HCT116 (cell line): Measurements from ENCODE around the gene TRIM10. TPM values are rescaled to one million over a fixed set of nuclear protein-coding genes. Genes with fewer than 3 reads are reported as not detected.

ENCODE experiments used
- ATAC-seq: fragments of 200-7000 bp; cut with Tn5 transposase; 2 replicates; pipeline ENCODE4 v1.9.1; 2020; ENCODE audit warnings: mild to moderate bottlenecking, moderate library complexity
- BruUV-seq: library from RNA; stranded (reverse); fragments of 400-500 nt; replicated peaks from 2 replicates; lab custom pipeline; 2021; lab: Mats Ljungman, UMichigan
- CTCF ChIA-PET: fragments of 300-600 bp; sonication (Branson Sonifier 250); formaldehyde crosslinking; loops from one replicate; lab custom pipeline; 2021; ENCODE audit warnings: antibody characterized with exemption; lab: Charles Lee
- POLR2A ChIA-PET: fragments of 300-600, 350-600 bp; sonication (Branson Sonifier 250); formaldehyde crosslinking; loops from one replicate; lab custom pipeline; 2021; ENCODE audit warnings: antibody characterized with exemption; lab: Charles Lee
- RAD21 ChIA-PET, 2 experiments: fragments of 300-600 bp; sonication (Branson Sonifier 250); formaldehyde crosslinking; loops; one replicate each; lab custom pipeline; 2023; ENCODE audit warnings: low total read pairs in 2 of 2; ENCODE audit not compliant: uncharacterized antibody in 2 of 2, unreplicated experiment in 2 of 2, low non-redundant PET in 1 of 2; lab: Charles Lee
- DNase-seq: peaks from one replicate; pipeline ENCODE4 v3.0.0-alpha.2; 2010; ENCODE audit warnings: low read depth, low spot score
- H2AFZ ChIP-seq: fragments of 200-600 bp; shearing (Covaris generic), sonication (generic); 2 replicates; pipeline ENCODE4 v1.6.1; 2017; ENCODE audit warnings: low read depth, mixed run types, mixed read lengths, antibody characterized with exemption, low read length; ENCODE audit not compliant: poor library complexity, severe bottlenecking
- H3K27ac ChIP-seq: 2 replicates; pipeline ENCODE4 v1.5.1; 2012; ENCODE audit warnings: low read depth, low read length
- H3K27me3 ChIP-seq: fragments of 200-600 bp; sonication (generic); 2 replicates; pipeline ENCODE4 v1.6.1; 2016; ENCODE audit warnings: mixed run types, low read length, mixed read lengths; ENCODE audit not compliant: insufficient read depth
- H3K36me3 ChIP-seq, 2 experiments: fragments of 200-500 bp in 1 of 2; fragments of 200-600 bp in 1 of 2; sonication (Bioruptor generic) in 1 of 2; sonication (generic) in 1 of 2; 2 replicates each; pipeline versions ENCODE4 v1.5.1 to v1.6.1; 2014 to 2016; ENCODE audit warnings: low read length in 2 of 2, inconsistent platforms in 1 of 2, mixed read lengths in 1 of 2, mixed run types in 1 of 2; ENCODE audit not compliant: insufficient read depth in 2 of 2, control insufficient read depth in 1 of 2
- H3K4me1 ChIP-seq, 2 experiments: fragments of 200-600 bp in 1 of 2; sonication (generic) in 1 of 2; 2 replicates each; pipeline versions ENCODE4 v1.5.1 to v1.6.1; 2012 to 2017; ENCODE audit warnings: low read length in 2 of 2, inconsistent platforms in 1 of 2, mild to moderate bottlenecking in 1 of 2, mixed read lengths in 1 of 2, mixed run types in 1 of 2, moderate library complexity in 1 of 2; ENCODE audit not compliant: insufficient read depth in 2 of 2, control insufficient read depth in 1 of 2
- H3K4me2 ChIP-seq: fragments of 200-600 bp; sonication (generic); 2 replicates; pipeline ENCODE4 v1.6.1; 2017; ENCODE audit warnings: mixed run types, low read length, mixed read lengths
- H3K4me3 ChIP-seq, 2 experiments: fragments of 200-600 bp in 1 of 2; sonication (generic) in 1 of 2; replicated peaks in 1 of 2; 2 replicates each; pipeline ENCODE4 v1.5.1; 2011 to 2016; ENCODE audit warnings: low read length in 2 of 2, control low read depth in 1 of 2, low read depth in 1 of 2, mild to moderate bottlenecking in 1 of 2, mixed read lengths in 1 of 2, mixed run types in 1 of 2
- H3K79me2 ChIP-seq: fragments of 200-600 bp; sonication (generic); 2 replicates; pipeline ENCODE4 v1.6.1; 2017; ENCODE audit warnings: mild to moderate bottlenecking, mixed run types, low read length, moderate library complexity, mixed read lengths; ENCODE audit not compliant: insufficient read depth
- H3K9ac ChIP-seq: fragments of 200-600 bp; sonication (generic); 2 replicates; pipeline ENCODE4 v1.6.1; 2016; ENCODE audit warnings: low read length, mixed read lengths
- H3K9me2 ChIP-seq: fragments of 200-600 bp; sonication (generic), shearing (Covaris generic); 2 replicates; pipeline ENCODE4 v1.6.1; 2017; ENCODE audit warnings: mixed run types, mild to moderate bottlenecking, moderate library complexity; ENCODE audit not compliant: insufficient read depth
- H3K9me3 ChIP-seq, 2 experiments: fragments of 200-500 bp in 1 of 2; fragments of 200-600 bp in 1 of 2; sonication (Bioruptor generic) in 1 of 2; sonication (generic) in 1 of 2; 2 replicates each; pipeline ENCODE4 v1.6.1; 2014 to 2017; ENCODE audit warnings: low read length in 2 of 2, mixed read lengths in 2 of 2, inconsistent platforms in 1 of 2, low read depth in 1 of 2, mild to moderate bottlenecking in 1 of 2, mixed run types in 1 of 2, moderate library complexity in 1 of 2; ENCODE audit not compliant: control insufficient read depth in 1 of 2, insufficient read depth in 1 of 2
- H4K20me1 ChIP-seq: fragments of 200-600 bp; sonication (generic), shearing (Covaris generic); 2 replicates; pipeline ENCODE4 v1.6.1; 2017; ENCODE audit warnings: mixed run types, mild to moderate bottlenecking, moderate library complexity; ENCODE audit not compliant: insufficient read depth
- ATF3 ChIP-seq: IDR thresholded peaks from 2 replicates; pipeline ENCODE4 v1.6.1; 2012
- CBX3 ChIP-seq: IDR thresholded peaks from 2 replicates; pipeline ENCODE4 v1.6.1; 2012; ENCODE audit warnings: low read depth
- CEBPB ChIP-seq: IDR thresholded peaks from 2 replicates; pipeline ENCODE4 v1.6.1; 2012; ENCODE audit warnings: low read depth
- EGR1 ChIP-seq: IDR thresholded peaks from 2 replicates; pipeline ENCODE4 v1.6.1; 2012; ENCODE audit warnings: low read depth
- ELF1 ChIP-seq: IDR thresholded peaks from 2 replicates; pipeline ENCODE4 v1.6.1; 2012; ENCODE audit warnings: low read depth, borderline replicate concordance
- EZH2 ChIP-seq: fragments of 200-600 bp; sonication (generic); IDR thresholded peaks from 2 replicates; pipeline ENCODE4 v1.6.1; 2017; ENCODE audit warnings: antibody characterized with exemption, mixed run types
- FOSL1 ChIP-seq: IDR thresholded peaks from 2 replicates; pipeline ENCODE4 v1.6.1; 2012; ENCODE audit warnings: low read depth
- JUND ChIP-seq: IDR thresholded peaks from 2 replicates; pipeline ENCODE4 v1.6.1; 2012
- MAX ChIP-seq: IDR thresholded peaks from 2 replicates; pipeline ENCODE4 v1.6.1; 2012
- POLR2A ChIP-seq: IDR thresholded peaks from 2 replicates; pipeline ENCODE4 v1.7.0; 2011; ENCODE audit warnings: borderline replicate concordance; ENCODE audit not compliant: insufficient read depth, insufficient read length; ENCODE audit errors: extremely low read depth
- SIN3A ChIP-seq: IDR thresholded peaks from 2 replicates; pipeline ENCODE4 v1.6.1; 2012; ENCODE audit warnings: low read depth
- SP1 ChIP-seq: IDR thresholded peaks from 2 replicates; pipeline ENCODE4 v1.6.1; 2012; ENCODE audit warnings: low read depth
- TCF7L2 ChIP-seq: IDR thresholded peaks from 2 replicates; pipeline ENCODE4 v1.7.0; 2011; ENCODE audit warnings: borderline replicate concordance, inconsistent platforms; ENCODE audit not compliant: insufficient read depth, insufficient read length; ENCODE audit errors: extremely low read depth
- ZBTB33 ChIP-seq: IDR thresholded peaks from 2 replicates; pipeline ENCODE4 v1.6.1; 2011; ENCODE audit warnings: mild to moderate bottlenecking, low read length, moderate library complexity; ENCODE audit not compliant: insufficient replicate concordance; ENCODE audit errors: extremely low read depth
- ZNF274 ChIP-seq: fragments of 200-500 bp; sonication (Bioruptor generic); IDR thresholded peaks from 2 replicates; pipeline ENCODE4 v1.6.1; 2014; ENCODE audit warnings: mild to moderate bottlenecking, low read depth, low read length, inconsistent platforms
- intact Hi-C: fragments of 100-400 bp; cut with micrococcal nuclease; formaldehyde crosslinking; loops from 2 replicates; pipeline ENCODE4 v1.10.0; 2022
- total RNA-seq: library from RNA; stranded (reverse); gene quantifications from one replicate; pipeline ENCODE4 v1.2.1, GENCODE V29; 2021; ENCODE audit not compliant: unreplicated experiment

TRIM10 gene
- total RNA-seq, 1 experiment from 2014 or later, result 0.98 TPM

GRCh38 chr6:30175765-30176164 is 14.8 kb upstream of the TRIM10 start:
- Histone ChIP-seq H3K9me3 (peaks cover 0 to 8% of the 10 kb centered on the region in 2 experiments; a peak in 1 of 4 replicates), H2AFZ (no peak overlapping the region), H3K27ac (no peak overlapping the region), H3K27me3 (no peaks in the 10 kb centered on the region), H3K4me1 (no peaks in the 10 kb centered on the region), H3K4me2 (no peak overlapping the region), H3K36me3 (no peaks in the 10 kb centered on the region), H3K79me2 (no peaks in the 10 kb centered on the region), H3K9me2 (no peaks in the 10 kb centered on the region), H3K9ac (no peak overlapping the region), H3K4me3 (no peak overlapping the region), H4K20me1 (no peaks in the 10 kb centered on the region)
- BruUV-seq, result no TSS peak
- intact Hi-C loops, result loop anchor here (10.0 kb wide), 1 partner anchor 141 kb away; no protein-coding TSS in a partner anchor
- ATAC-seq (no peak), DNase-seq (no peak)
- TF ChIP-seq CEBPB (no peak), TCF7L2 (no peak), ZBTB33 (no peak), CBX3 (no peak)
- ChIA-PET POLR2A (no interaction called here), CTCF (interaction anchor here (0.5 to 0.6 kb wide), 2 partner anchors 20 to 74 kb away, joined by 3 read pairs; no protein-coding TSS in a partner anchor), RAD21 (no interaction called here)

- Histone ChIP-seq H3K4me3 (no peak overlapping the region), H4K20me1 (no peaks in the 10 kb centered on the region), H2AFZ (no peak overlapping the region), H3K27me3 (no peaks in the 10 kb centered on the region), H3K79me2 (no peaks in the 10 kb centered on the region), H3K9me2 (no peaks in the 10 kb centered on the region), H3K4me1 (no peaks in the 10 kb centered on the region), H3K4me2 (no peak overlapping the region), H3K36me3 (no peaks in the 10 kb centered on the region), H3K9ac (no peak overlapping the region), H3K9me3 (no peaks in the 10 kb centered on the region), H3K27ac (no peak overlapping the region)
- TF ChIP-seq CBX3, result no peak
- no peak for TF ChIP-seq POLR2A
- TF ChIP-seq EZH2, result no peak
- no peak for TF ChIP-seq SIN3A
- no peak for TF ChIP-seq ZNF274
- TF ChIP-seq SP1, result no peak
- TF ChIP-seq ATF3, result no peak
- no peak for TF ChIP-seq CEBPB
- no peak for TF ChIP-seq JUND
- no peak for TF ChIP-seq ZBTB33
- no peak for TF ChIP-seq ELF1
- TF ChIP-seq EGR1, result no peak
- no peak for TF ChIP-seq MAX
- no peak for TF ChIP-seq FOSL1
- BruUV-seq, result no TSS peak
- ATAC-seq (no peak), DNase-seq (no peak)
- intact Hi-C loops, result loop anchor here (10.0 kb wide), 1 partner anchor 138 kb away; no protein-coding TSS in a partner anchor
- RAD21 ChIA-PET, result no interaction called here
- POLR2A ChIA-PET, result no interaction called here
- CTCF ChIA-PET, result no interaction called here
Observed at GRCh38 chr6:30172681-30173080, 11.7 kb upstream of the TRIM10 start.
